Neural progenitor cell (in vitro differentiated cells): ENCODE data around the gene TRIM38.

Source experiments
- EZH2 ChIP-seq: fragments of 200-600 bp; sonication (generic); IDR thresholded peaks from 2 replicates; pipeline ENCODE4 v1.6.1; 2017; ENCODE audit warnings: antibody characterized with exemption, mild to moderate bottlenecking, moderate library complexity
- EZH2phosphoT487 ChIP-seq: fragments of 200-600 bp; sonication (generic); IDR thresholded peaks from 2 replicates; pipeline ENCODE4 v1.6.1; 2017; ENCODE audit warnings: antibody characterized with exemption
- TF ChIP-seq, protein P1 (sequence below): fragments of 200-600 bp; sonication (generic); IDR thresholded peaks from 2 replicates; pipeline ENCODE4 v1.5.1; 2017; ENCODE audit warnings: antibody characterized with exemption, mild to moderate bottlenecking

DNA sequence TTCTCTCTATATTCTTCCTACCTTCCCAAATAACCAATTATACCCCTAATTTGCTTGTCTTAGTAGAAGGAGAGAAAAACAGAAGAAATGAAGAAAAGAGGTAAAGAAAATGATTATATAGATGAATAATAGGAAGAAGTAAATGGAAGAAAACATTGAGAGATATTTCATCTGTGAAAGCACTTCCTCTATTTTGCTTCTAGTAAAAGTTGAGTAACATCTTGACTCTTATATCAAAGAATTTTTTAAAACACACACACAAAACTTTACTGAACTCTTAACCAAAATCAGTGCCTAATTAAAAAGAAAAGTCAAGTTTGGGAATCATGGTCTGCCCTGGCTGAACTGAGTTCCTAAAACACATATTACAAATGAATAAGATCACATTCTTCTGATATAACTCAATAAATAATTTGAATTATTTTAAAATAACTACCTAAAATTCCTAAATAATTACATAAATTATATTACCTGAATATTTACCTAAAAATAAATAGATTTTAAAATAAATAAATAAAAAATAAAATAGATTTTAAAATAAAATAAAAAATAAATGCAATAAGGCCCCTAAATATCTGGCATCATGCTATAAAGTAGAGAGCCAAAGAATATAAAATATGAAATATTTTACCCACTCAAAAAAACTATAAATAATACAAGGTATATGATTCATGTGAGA is 40.9 kb upstream of the TRIM38 start:
- TF ChIP-seq, protein P1, sequence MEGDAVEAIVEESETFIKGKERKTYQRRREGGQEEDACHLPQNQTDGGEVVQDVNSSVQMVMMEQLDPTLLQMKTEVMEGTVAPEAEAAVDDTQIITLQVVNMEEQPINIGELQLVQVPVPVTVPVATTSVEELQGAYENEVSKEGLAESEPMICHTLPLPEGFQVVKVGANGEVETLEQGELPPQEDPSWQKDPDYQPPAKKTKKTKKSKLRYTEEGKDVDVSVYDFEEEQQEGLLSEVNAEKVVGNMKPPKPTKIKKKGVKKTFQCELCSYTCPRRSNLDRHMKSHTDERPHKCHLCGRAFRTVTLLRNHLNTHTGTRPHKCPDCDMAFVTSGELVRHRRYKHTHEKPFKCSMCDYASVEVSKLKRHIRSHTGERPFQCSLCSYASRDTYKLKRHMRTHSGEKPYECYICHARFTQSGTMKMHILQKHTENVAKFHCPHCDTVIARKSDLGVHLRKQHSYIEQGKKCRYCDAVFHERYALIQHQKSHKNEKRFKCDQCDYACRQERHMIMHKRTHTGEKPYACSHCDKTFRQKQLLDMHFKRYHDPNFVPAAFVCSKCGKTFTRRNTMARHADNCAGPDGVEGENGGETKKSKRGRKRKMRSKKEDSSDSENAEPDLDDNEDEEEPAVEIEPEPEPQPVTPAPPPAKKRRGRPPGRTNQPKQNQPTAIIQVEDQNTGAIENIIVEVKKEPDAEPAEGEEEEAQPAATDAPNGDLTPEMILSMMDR, result no peak
- no peak for TF ChIP-seq EZH2phosphoT487
- TF ChIP-seq EZH2, result no peak
